ENCODE measurements around the gene ACSM4.

ACSM4 gene

DNA sequence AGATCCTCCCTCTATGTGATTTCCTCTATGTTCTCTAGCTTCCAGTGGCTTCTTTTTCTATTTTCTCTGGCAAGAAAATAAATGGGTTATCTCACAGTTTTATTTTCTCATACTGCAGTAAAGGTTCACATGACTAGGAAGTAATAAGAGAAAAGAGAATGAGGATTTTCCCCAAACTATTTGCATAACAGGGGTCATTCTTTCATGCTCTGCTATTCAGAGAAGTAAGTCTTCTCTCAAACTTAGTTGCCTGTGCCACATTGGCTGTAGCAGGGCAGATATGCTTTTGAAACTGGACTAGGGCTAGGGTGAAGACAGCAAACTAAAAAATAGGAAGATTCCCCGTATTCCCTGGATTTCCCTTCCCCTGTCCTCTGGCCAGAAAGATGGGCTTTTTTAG, 57.4 kb downstream of the ACSM4 start:
- no peaks in the 10 kb centered on the region for H3K36me3 Mint-ChIP-seq
- H3K4me1 Mint-ChIP-seq (ENCODE audit: low read depth), result no peaks in the 10 kb centered on the region
- no peak overlapping the region for H3K4me3 Mint-ChIP-seq
- H3K27ac Mint-ChIP-seq, result no peak overlapping the region
- H3K9me3 Mint-ChIP-seq (ENCODE audit: low read depth), result no peaks in the 10 kb centered on the region
- H3K27me3 Mint-ChIP-seq, result peaks cover 13% of the 10 kb centered on the region

DNA sequence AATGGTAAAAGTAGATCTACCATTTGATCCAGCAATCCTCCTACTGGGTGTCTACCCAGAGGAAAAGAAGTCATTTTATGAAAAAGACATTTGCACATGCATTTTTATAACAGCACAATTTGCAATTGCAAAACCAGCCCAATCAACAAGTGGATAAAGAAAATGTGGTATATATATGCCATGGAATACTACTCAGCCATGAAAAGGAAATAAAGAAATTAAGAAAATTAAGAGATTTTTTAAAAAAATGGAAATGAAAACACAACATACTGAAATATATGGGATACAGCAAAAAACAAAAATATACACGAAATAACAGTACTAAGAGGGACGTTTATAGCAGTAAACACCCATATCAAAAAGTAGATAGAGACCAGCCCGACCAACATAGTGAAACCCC, 58.9 kb downstream of the ACSM4 start:
- H3K4me1 Mint-ChIP-seq (ENCODE audit: low read depth), result no peaks in the 10 kb centered on the region
- H3K4me3 Mint-ChIP-seq, result no peak overlapping the region
- H3K9me3 Mint-ChIP-seq (ENCODE audit: low read depth), result no peaks in the 10 kb centered on the region
- H3K27ac Mint-ChIP-seq, result no peak overlapping the region
- peaks cover 9% of the 10 kb centered on the region for H3K27me3 Mint-ChIP-seq
- H3K36me3 Mint-ChIP-seq, result no peaks in the 10 kb centered on the region

DNA sequence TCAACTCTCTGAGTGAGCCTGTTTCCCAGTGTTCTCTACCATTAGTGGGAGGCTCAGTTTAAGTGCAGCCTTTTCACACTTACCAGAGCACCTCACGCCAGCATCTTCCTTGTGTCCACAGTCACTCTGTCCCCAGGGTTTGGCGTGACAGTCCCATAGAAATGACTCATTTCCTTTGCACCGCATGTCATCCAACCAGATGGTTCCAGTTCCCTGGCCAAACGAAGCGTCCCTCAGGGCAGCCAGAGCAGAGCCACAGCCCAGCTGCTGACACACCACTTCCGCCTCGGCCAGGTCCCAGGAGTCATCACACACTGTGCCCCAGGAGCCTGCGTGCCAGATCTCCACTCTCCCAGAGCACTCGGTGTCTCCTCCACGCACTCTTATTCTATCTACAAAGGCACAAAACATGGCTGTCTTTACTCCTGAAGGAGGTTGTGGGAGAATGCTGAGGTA, 65.4 kb downstream of the ACSM4 start:
- Mint-ChIP-seq H3K36me3 (peaks cover 2% of the 10 kb centered on the region), H3K4me1 (ENCODE audit: low read depth) (no peaks in the 10 kb centered on the region), H3K4me3 (no peak overlapping the region), H3K27ac (no peak overlapping the region), H3K9me3 (ENCODE audit: low read depth) (peaks cover 5% of the 10 kb centered on the region), H3K27me3 (peaks cover 7% of the 10 kb centered on the region)

DNA sequence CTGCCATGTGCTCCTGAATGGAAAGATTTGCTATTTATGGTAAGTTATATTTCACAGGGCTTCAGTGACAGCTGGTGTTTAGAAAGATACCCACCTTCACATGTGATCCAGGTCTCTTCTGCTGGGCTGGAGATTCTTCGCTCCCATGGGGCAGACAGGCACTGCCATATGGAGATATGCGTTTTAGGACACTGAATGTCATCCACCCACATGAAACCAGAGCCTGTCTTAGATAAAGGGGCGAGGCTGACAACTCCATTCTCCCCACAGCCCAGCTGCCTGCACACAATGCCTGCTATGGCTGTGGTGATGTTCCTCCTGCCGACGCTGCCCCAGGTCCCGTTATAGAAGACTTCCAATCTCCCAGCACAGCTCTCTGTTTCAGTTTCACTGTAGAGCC, 69.4 kb downstream of the ACSM4 start:
- H3K4me1 Mint-ChIP-seq (ENCODE audit: low read depth), result no peaks in the 10 kb centered on the region
- H3K36me3 Mint-ChIP-seq, result peaks cover 2% of the 10 kb centered on the region
- no peak overlapping the region for H3K27ac Mint-ChIP-seq
- no peak overlapping the region for H3K4me3 Mint-ChIP-seq
- H3K27me3 Mint-ChIP-seq, result peaks cover 10% of the 10 kb centered on the region
- H3K9me3 Mint-ChIP-seq (ENCODE audit: low read depth), result peaks cover 5% of the 10 kb centered on the region

DNA sequence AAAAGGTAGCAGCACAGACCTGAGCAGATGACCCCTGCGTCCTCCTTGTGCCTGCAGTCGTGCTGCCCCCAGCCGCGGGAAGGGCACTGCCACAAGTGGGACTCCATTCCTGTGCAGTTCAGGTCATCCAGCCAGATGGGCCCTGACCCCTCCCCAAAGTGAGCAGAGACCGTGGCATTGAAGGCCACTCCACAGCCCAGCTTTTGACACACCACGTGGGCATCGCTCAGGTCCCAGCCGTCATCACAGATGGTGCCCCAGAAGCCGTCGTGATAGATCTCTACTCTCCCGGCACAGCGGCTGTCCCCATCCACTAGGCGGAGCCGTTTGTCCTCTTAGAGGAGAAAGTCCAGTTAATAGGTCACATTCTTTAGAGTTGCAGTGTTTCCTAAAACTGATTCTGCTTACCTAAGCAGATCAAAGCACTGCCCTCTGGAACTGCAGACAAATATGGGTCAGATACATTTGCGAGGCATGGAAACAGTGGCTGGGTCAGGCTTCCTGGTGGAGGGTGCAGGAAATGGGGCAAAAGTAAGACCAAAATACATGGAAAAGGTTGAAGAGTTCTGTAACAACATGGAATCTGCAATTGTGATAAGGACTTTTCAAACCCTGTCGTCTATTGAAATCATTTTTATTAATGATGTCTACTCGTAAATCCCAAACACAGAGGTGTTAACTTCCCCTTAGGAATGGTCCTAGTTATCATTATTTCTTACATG, 70.7 kb downstream of the ACSM4 start:
- H3K4me3 Mint-ChIP-seq, result no peak overlapping the region
- no peaks in the 10 kb centered on the region for H3K4me1 Mint-ChIP-seq (ENCODE audit: low read depth)
- H3K27me3 Mint-ChIP-seq, result peaks cover 10% of the 10 kb centered on the region
- peaks cover 5% of the 10 kb centered on the region for H3K9me3 Mint-ChIP-seq (ENCODE audit: low read depth)
- no peak overlapping the region for H3K27ac Mint-ChIP-seq
- H3K36me3 Mint-ChIP-seq, result peaks cover 2% of the 10 kb centered on the region

DNA sequence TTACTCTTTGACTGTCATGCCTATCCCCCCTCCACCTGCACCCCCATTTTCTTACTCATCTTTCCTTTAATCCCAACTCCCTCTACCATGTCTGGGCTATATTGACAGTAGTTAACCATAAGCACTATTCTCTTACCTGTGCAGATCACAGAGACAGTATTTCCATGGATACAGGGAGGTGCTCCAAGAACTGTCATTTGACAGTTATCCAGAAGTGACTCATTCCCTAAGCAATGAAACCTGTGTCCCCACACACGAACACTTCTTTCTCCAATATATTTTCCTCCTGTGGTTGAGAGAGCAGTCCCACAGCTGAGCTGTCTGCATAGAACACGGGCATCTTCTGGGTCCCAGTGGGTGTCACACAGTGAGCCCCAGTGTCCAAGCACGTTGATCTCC, 71.3 kb downstream of the ACSM4 start:
- Mint-ChIP-seq H3K36me3 (peaks cover 2% of the 10 kb centered on the region), H3K4me3 (no peak overlapping the region), H3K4me1 (ENCODE audit: low read depth) (no peaks in the 10 kb centered on the region), H3K27ac (no peak overlapping the region), H3K9me3 (ENCODE audit: low read depth) (peaks cover 5% of the 10 kb centered on the region), H3K27me3 (peaks cover 10% of the 10 kb centered on the region)

DNA sequence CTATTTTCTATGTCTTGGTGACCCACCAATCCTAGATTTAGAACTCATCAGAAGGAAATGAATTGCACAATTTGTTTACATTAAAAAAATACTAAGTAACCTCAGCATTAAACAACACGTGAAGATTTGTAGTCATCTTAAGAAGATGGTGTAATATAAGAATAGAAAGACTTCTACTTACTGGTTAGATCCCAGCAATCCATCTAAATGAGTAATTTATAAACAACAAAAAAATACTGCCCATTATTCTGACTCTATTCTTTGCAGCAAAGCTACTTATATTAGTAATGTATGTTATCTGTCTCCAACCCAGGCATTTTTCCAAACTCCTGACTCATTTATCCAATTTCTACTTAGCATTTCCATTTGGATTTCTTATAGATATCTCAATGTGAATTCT, 72.3 kb downstream of the ACSM4 start:
- H3K9me3 Mint-ChIP-seq (ENCODE audit: low read depth), result no peaks in the 10 kb centered on the region
- H3K4me3 Mint-ChIP-seq, result no peak overlapping the region
- H3K36me3 Mint-ChIP-seq, result peaks cover 2% of the 10 kb centered on the region
- H3K27ac Mint-ChIP-seq, result no peak overlapping the region
- H3K4me1 Mint-ChIP-seq (ENCODE audit: low read depth), result no peaks in the 10 kb centered on the region
- H3K27me3 Mint-ChIP-seq, result peaks cover 8% of the 10 kb centered on the region
